NCI-H2171 treated with DMSO at 0.1 percent for 48 hours (cell line): ENCODE measurements around the gene GXYLT1.
"Not testable (repeated sequence)": the region's sequence is repeated elsewhere in the genome, so short reads cannot be mapped to it uniquely, and the experiment has no call there.

Source experiments
- DNase-seq: peaks from one replicate; lab custom pipeline; 2025; lab: John Stamatoyannopoulos, UW

The GXYLT1 gene, protein sequence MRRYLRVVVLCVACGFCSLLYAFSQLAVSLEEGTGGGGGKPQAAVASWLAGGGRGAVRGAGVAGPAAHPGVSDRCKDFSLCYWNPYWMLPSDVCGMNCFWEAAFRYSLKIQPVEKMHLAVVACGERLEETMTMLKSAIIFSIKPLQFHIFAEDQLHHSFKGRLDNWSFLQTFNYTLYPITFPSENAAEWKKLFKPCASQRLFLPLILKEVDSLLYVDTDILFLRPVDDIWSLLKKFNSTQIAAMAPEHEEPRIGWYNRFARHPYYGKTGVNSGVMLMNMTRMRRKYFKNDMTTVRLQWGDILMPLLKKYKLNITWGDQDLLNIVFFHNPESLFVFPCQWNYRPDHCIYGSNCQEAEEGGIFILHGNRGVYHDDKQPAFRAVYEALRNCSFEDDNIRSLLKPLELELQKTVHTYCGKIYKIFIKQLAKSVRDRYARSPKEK

DNA sequence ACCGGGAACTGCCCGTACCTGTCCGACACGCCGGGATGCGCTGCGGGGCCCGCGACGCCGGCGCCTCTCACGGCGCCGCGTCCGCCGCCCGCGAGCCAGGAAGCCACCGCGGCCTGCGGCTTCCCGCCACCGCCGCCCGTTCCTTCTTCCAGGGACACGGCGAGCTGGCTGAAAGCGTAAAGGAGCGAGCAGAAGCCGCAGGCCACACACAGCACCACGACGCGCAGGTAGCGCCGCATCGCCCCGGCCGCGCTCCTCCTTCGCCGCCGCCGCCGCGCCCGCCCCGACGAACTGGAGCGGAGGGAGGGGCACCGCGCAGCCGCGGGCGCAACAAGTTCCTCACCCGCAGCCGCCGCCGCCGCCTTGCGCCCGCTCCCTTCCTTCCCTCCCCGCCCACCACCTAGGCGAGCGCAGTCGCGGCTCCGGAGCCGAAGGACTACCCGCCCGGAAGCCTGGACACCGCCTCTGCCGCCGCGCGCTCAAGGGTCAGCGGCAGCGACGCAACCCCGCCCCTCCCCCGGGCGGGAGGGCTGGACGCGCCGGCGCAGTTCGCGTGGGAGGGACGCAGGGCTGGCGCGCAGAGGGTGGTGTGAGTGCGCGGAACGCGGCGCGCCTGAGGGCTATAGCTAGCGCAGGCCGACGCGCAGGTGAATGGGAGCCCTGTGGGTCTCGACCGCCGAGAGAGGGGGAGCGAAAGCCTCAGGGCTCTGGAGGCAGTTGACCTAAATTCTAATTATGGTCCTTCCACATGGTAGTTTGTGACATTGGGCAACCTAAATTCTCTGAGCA is at the start of gene GXYLT1:
GXYLT1 (minus strand) TSS at position 467 of the 789 bp plus-strand sequence; CDS start at position 239, 228 bp downstream.
- peak; percentile 82 for DNase-seq

DNA sequence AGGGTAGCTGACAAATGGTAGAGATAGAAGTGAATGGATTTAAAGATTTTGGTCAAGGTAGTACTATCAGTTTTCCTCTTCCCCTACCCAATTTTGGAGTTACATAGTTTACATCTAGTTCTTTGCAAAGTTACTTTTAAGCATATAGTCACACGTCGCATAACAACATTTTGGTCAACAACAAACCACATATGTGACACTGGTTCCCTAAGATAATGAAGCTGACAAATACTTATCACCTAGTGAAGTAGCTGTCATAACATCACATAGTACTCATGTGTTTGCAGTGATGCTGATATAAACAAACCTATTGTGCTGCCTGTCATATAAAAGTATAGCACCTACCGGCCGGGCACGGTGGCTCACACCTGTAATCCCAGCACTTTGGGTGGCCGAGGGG is 48.0 kb upstream of the GXYLT1 start:
- no peak for DNase-seq

DNA sequence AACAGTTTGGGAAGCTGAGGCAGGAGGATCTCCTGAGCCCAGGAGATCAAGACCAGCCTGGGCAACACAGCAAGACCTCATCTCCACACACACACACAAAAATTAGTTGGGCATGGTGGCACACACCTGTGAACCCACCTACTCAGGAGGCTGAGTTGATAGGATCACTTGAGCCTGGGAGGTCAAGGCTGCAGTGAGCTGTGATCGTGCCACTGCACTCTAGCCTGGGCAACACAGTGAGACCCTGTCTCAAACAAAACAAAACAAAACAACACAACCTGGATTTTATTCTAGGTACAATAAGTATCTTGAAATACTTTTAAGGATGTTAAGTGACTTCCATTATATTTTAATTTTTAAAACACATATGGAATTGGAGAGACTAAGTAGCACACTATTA is 47.6 kb upstream of the GXYLT1 start:
- no peak for DNase-seq

DNA sequence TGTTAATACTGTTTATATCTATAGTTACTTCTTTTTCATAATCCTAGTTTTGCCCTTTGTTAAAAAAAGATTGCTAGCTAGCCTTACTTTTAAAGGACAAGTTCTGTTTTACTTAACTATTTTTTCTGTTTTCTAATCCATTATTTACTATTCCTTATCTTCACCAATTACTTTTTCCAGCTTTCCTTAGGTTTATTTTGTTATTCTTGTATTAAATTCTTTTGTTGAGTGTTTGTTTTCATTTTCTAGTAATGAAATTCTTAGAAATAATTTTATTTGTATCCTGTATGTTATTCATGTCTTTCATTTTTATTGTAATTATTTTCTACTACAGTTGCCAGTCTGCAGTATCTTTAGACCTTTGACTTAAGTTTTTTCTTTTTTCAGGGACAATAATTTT is 45.7 kb upstream of the GXYLT1 start:
- no peak for DNase-seq

DNA sequence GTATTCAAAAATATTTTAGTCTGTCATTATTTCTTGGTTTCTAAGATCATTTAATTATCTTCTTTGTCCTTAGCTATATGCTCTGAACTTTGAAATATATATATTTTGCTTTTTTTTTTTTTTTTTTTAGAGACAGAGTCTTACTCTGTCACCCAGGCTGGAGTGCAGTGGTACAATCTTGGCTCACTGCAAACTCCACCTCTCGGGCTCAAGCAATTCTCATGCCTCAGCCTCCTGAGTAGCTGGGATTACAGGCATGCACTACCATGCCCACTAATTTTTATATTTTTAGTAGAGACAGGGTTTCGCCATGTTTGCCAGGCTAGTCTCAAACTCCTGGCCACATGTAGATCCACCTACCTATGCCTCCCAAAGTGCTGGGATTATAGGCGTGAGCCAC is 43.6 kb upstream of the GXYLT1 start:
- not testable (repeated sequence) for DNase-seq

DNA sequence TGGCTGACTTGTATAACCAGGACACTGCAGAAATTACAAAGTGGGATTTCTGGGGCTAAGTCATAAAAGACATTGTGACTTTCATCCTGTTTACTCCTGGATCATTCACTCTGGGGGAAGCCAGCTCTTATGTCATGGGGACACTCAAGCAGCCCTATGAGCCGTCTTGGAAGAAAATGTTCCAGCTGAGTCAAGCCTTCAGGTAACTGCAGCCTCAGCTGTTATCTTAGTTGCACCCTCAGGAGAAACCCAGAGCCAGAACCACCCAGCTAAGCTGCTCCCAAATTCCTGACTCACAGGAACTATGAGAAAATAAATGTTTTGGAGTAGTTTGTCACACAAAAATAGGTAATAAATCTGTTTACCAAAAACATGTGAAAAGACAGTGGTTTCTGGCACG is 43.1 kb upstream of the GXYLT1 start:
- no peak for DNase-seq

DNA sequence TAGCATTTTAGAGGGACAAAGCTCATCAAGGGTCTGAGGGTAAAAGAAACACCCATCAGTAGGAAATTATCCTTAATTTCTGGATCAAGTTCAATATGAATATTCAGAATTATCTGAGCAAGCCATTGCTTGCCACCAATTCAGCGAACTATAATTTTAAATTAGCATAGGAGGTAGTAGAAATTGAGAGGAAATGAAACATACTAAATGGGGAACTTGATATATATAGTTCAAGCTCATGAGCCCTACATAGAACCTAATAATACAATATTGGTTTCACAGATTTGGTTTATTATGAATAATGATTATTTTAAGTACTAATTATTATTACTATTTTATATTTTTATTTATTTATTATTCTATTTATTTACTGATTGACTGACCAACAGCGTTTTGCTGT is 42.1 kb upstream of the GXYLT1 start:
- DNase-seq: no peak

DNA sequence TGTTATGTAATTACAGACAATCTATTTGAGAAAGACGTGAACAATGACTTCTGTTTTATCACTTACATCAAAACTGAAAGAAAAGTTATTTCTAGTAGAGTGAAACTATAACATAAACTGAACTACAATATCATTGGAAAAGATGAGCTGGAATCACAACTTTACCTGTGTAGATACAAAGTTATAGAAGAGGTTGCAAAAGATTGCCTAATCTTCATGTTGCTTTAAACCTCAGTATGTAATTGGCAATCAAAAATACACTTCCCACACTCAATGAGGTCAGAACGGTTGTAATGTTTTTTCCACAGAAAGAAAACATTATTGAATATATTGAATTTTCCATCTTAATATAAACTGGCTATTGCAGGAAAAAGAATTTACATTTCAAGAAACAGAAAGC is 37.7 kb upstream of the GXYLT1 start:
- no peak for DNase-seq

DNA sequence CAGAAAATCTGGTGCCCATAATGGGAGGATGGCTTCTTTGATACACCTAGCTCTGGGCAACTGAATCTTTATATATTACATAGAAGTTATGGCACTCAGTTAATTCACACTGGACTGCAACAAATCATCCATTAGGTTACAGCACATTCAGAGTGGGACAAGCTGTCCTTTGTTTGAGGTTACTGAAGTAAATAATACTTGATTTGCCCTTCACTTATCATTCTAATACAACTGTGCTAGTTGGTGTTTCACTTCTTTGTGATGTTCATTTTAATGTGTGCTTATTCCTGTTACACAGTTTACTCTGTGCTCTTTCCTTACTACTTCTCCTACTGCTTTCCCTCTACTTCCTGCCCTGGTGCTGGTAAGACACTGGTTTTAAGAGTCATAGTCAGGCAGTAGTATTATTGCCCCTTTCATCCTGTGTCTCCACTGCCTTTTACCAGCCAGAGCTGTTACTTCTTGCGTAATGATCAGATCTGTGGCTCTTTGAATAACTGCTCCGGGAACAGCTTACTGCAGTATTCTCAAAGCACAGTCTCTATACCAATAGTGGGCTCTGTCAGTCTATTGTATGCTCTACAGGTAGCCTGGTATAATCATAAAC is 36.4 kb upstream of the GXYLT1 start:
- no peak for DNase-seq

DNA sequence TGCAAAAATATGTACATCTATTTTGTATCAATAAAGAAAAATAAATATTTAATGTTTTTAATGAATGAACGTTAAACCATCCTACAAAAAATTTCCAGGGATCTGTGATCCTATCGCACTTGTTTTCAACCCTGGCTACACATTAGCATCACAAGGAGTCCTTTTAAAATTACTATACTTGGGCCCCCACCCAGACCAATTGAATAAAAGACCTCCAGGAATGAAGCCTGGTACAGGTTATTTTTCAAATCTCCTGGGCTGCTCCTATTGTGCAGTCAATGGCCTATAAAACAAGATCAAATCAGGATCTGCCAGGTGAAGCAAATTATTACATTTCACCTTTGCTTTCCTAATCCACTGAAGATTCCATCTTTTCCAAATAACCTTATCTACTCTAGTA is 33.4 kb upstream of the GXYLT1 start:
- no peak for DNase-seq

DNA sequence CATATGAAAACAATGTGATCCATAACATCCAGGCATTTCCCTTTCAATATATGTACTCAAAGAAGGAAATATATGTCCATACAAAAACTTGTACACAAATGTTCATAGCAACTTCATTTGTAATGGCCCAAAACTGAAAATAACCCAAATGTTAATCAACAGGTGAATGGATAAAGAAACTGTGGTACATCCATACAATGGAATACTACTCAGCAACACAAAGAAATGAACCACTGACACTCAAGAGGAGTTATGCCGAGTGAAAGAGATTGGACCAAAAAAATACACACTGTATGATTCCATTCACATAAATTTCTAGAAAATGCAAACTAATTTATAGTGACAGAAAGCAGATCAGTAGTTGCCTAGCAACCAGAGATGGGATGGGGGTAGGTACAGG is 30.3 kb upstream of the GXYLT1 start:
- DNase-seq: no peak

DNA sequence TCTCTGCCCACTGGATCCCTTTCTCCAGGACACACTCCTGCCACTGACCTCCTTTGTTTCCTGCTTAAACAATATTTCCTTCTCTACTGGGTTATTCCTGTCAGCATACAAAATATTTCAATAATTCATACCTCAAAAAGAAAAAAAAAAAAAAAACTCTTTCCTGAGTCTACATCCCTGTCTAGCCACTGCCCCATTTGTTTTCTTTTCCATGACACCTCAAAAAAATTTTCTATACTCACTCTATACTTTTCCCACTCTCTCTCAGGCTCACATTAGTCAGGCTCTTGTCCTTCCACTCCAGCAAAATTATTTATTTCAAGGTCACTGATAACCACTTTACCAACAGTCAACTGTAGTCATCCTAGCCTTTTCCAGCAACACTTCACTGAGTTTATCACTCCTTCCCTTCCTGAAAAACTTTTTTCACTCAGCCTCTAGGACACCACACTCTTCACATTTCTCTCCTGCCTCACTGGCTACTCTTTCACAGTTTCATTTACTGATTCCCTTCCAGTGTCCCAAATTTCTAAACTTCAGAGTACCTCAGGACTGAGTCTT is 29.4 kb upstream of the GXYLT1 start:
- DNase-seq: no peak

DNA sequence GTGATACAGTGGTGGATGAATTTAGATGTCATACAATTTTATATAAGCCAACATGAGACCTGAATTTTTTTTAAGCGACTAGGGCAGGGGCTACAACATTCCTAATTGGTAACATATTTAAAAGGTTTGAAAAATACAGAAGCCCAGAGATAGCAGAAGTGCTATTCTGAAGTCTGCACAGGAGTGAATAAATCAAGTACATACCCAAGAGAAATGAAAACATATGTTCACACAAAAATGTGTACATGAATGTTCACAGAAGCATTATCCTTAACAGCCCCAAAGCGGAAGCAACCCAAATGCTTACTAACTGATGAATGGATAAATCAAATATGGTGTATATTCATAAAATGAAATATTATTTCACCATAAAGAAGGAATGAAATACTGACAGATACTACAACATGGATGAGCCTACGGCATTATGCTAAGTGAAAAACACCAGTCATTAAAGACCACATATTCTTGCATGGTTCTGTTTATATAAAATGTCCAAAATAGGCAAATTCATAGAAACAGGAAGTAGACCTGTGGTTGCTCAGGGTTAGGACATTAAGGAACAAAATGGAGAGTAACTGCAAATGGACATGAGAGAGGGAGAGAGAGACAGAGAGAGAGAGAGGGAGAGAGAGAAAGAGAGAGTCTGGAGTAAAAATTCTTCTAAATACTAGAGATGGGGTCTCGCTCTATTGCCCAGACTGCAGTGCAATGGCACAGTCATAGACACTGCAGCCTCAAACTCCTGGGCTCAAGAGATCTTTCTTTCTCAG is 28.0 kb upstream of the GXYLT1 start:
- DNase-seq: no peak

DNA sequence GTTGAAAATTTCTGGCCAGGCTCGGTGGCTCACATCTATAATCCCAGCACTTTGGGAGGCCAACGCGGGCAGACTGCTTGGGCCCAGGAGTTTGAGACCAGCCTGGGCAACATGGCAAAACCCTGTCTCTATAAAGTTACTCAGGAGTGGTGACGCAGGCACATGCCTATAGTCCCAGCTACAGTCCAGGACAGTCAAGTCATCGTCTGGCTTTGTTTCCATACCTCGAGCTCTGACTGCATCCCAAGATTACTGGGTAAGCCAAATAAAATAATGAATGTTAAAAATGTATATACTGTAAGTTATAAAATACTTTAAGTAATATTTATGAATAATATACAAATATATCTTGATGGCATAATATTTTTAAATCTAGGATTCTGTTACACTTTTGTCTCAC is 23.0 kb upstream of the GXYLT1 start:
- DNase-seq: no peak

DNA sequence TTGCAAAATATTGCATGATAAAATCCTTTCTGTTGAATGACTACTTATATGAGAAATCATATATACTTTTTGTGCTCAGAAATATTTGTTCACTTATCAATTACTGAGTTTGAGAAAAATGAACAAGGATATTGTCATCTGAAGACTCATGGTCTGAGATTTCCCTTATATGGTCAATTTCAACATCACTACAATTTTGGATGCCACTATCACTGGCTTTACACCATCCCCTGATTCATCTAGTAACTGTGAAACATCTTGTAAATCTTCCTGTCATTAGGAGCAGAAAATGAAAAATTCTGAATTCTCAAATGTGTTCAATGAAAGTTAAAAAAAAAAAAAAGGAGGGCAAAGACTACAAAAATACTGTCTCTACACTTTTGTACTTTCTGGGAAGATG is 21.8 kb upstream of the GXYLT1 start:
- DNase-seq: no peak

DNA sequence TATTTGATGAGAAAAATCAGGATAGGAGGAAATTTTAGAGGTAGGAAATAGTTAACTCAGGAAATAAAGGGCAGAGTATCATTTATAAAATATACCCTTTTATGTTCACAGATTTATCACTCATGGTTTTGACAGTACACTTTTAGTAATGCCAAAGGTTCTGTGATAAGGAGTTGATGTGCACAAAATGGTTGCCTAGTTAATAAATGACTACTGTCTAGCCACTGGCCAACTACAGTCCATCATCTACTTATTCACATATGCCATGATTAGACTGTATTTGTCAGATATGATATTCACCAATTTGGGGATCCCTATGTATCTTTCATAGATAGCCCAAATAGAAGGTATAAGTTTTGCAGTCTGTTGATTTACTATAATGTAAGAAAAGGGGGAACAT is 19.2 kb upstream of the GXYLT1 start:
- DNase-seq: no peak

DNA sequence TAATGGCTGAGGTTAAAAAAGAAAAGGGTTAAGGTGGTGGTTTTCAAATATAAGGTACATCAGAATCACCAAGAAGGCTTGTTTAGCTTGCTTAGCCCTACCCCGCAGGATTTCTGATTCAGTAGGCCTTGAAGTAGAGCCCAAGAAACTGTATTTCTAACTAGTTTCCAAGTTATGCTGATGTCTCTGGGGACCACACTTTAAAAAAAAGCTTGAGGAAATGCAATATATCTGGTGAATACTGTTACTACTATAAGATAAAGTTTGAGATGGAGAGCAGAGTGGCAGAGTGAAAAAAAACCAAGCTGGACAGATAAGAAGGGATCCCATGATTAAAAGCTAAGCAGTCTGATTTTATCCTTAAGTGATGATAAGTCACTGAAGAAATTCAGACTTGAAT is 18.3 kb upstream of the GXYLT1 start:
- no peak for DNase-seq

DNA sequence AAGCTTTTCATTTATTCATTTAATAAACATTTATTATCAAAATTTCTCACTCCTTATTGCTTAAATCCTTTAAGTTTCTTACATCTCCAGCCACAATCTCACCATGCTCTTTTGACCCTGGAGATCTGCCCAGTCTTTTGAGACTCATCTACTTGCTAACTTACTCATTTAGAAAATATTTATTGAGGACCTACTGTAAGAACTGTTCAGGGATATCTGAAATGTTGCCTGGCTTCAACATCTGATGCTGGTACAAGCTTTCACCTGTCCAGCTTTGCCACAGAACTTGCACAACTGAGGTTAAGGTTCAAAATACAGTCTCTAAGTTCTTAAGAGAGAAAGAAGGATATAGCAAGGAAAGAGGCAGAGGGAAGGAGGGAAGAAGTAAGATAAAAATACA is 17.5 kb upstream of the GXYLT1 start:
- DNase-seq: no peak

DNA sequence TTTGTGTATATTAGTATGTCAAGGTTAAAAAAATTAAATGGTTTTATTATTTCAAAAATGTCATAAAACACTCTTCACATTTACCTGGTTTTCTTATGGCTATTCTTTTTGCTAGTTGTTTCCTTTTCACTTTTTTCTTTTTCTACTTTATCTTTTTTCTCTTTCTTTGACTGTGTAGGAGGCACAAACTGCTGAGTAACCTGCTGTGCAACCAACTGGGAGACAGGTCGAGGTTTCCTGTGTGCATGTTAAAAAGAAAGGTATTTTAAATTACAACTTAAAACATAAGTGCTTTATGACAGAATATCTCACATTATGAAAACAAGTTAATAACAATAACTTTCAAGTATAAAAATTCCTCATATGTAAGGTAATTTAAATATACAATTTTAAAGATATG is 16.9 kb upstream of the GXYLT1 start:
- DNase-seq: no peak

DNA sequence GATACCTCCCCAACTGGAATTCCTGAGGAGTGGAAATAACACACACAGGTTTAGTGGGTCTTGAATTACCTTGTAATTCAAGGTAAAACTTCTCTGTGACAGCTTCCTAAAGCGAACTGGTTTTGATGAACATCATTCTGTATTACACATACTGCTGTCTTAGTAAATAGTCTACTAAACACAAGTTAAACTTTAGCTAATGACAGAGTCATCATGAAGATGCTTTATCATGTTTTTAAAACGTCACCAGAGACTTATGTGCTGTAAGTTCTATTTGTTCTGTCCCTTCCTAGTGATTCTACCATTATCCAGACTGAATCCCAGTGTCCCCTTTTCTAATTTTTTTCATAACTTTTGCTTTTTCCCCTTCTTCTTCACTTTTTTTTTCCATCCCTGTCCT is 11.6 kb upstream of the GXYLT1 start:
- no peak for DNase-seq

DNA sequence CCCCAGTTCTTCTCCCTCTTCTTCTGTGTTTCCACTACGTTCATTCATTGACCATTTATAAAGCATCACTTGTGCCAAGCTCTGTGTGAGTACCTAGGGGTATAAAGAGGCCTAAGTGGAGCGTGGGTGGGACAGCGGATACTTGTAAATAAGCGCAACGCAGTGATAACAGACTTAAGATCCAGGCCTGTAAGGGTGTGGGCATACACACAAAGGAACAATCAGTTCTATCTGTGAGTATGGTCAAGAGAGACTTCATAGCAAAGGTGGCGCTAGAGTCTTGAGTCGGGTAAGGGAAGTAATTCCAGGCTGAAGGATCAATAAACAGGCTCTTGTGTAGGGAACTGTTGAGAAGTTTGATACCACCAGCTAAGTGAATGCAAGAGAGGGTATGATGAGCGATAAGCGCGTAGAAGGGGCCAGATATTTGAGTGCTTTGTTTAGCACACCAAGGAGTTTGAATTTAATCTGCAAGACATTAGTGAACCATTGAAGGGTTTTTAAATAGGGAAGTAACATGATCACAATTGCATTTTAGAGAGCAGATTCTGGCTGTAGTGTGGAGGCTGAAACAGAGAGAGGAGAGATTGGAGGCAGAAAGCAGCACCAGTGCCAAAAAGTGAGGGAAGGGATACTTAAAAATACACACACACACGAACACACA is 1.0 kb upstream of the GXYLT1 start:
- DNase-seq: no peak
